Thoracic aorta (tissue), 2 donors: ENCODE results near the gene FGFR2. TPM values are rescaled to one million over a fixed set of nuclear protein-coding genes. Genes with fewer than 3 reads are reported as not detected.

Experiments used
- ATAC-seq: fragments of 150-250 bp; one replicate; pipeline ENCODE4 v1.8.0; 2017; ENCODE audit warnings: low read depth; ENCODE audit not compliant: insufficient number of reproducible peaks, low FRiP score
- DNase-seq: peaks from one replicate; pipeline ENCODE4 v3.0.0-alpha.2; 2020; ENCODE audit warnings: low spot score
- H3K27ac ChIP-seq, 2 donors: fragments of 200-600 bp; sonication (generic); 1 replicate in 1 of 2; 2 replicates in 1 of 2; pipeline ENCODE4 v1.5.1; 2016; ENCODE audit warnings: mild to moderate bottlenecking in 2 of 2, moderate library complexity in 2 of 2
- H3K27me3 ChIP-seq: fragments of 200-600 bp; sonication (generic); replicated peaks from 2 replicates; pipeline ENCODE4 v1.6.0; 2016; ENCODE audit warnings: mild to moderate bottlenecking; ENCODE audit not compliant: insufficient read depth
- H3K36me3 ChIP-seq: fragments of 200-600 bp; sonication (generic); one replicate; pipeline ENCODE4 v1.5.1; 2016
- H3K4me1 ChIP-seq, 2 donors: fragments of 200-600 bp; sonication (generic); 1 replicate in 1 of 2; 2 replicates in 1 of 2; pipeline versions ENCODE4 v1.5.1 to v1.6.0; 2016; ENCODE audit warnings: low read depth in 2 of 2, mild to moderate bottlenecking in 1 of 2; ENCODE audit not compliant: control insufficient read depth in 1 of 2
- H3K4me3 ChIP-seq: fragments of 200-600 bp; sonication (generic); 2 replicates; pipeline ENCODE4 v1.5.1; 2016; ENCODE audit warnings: mild to moderate bottlenecking
- H3K9me3 ChIP-seq: fragments of 200-600 bp; sonication (generic); 2 replicates; pipeline ENCODE4 v1.5.1; 2016
- CTCF ChIP-seq: fragments of 200-600 bp; sonication (generic); IDR thresholded peaks from one replicate; pipeline ENCODE4 v1.5.1; 2019; ENCODE audit warnings: antibody characterized with exemption
- total RNA-seq, 2 donors: library from RNA; depleted of rRNA; stranded (reverse); fragments of >200 nt; gene quantifications; one replicate each; pipeline versions ENCODE4 v1.1.0 to v1.2.3, GENCODE V29; 2016

Gene FGFR2
- total RNA-seq, 2 donors from 2014 or later = 7.2 to 16.2 TPM

GRCh38 chr10:121532292-121532864 is 65.9 kb downstream of the FGFR2 start:
- no peak for DNase-seq
- H3K27me3 ChIP-seq = no peaks in the 10 kb centered on the region
- no peak for TF ChIP-seq CTCF
- H3K4me3 ChIP-seq = no peak overlapping the region
- no peaks in the 10 kb centered on the region for H3K4me1 ChIP-seq
- no peaks in the 10 kb centered on the region for H3K9me3 ChIP-seq
- ATAC-seq = no peak
- H3K27ac ChIP-seq = no peak overlapping the region
- H3K36me3 ChIP-seq = no peaks in the 10 kb centered on the region

- Histone ChIP-seq H3K4me3 (no peak overlapping the region), H3K36me3 (no peaks in the 10 kb centered on the region), H3K27me3 (no peaks in the 10 kb centered on the region), H3K4me1 (no peaks in the 10 kb centered on the region), H3K9me3 (no peaks in the 10 kb centered on the region), H3K27ac (no peak overlapping the region)
- ATAC-seq (no peak), DNase-seq (no peak)
- TF ChIP-seq CTCF = no peak
Measured at GRCh38 chr10:121531830-121532178, 66.4 kb downstream of the FGFR2 start.

GRCh38 chr10:121531076-121531829 is 67.0 kb downstream of the FGFR2 start:
- DNase-seq (no peak), ATAC-seq (no peak)
- Histone ChIP-seq H3K27me3 (no peaks in the 10 kb centered on the region), H3K4me1 (no peaks in the 10 kb centered on the region), H3K27ac (no peak overlapping the region), H3K36me3 (no peaks in the 10 kb centered on the region), H3K4me3 (no peak overlapping the region), H3K9me3 (no peaks in the 10 kb centered on the region)
- no peak for TF ChIP-seq CTCF

GRCh38 chr10:121530481-121531075 is 67.7 kb downstream of the FGFR2 start:
- Histone ChIP-seq H3K27me3 (no peaks in the 10 kb centered on the region), H3K4me3 (no peak overlapping the region), H3K4me1 (no peaks in the 10 kb centered on the region), H3K9me3 (no peaks in the 10 kb centered on the region), H3K36me3 (no peaks in the 10 kb centered on the region), H3K27ac (no peak overlapping the region)
- no peak for DNase-seq
- TF ChIP-seq CTCF = no peak
- no peak for ATAC-seq

GRCh38 chr10:121527690-121528089 is 70.6 kb downstream of the FGFR2 start:
- H3K4me3 ChIP-seq = no peak overlapping the region
- no peaks in the 10 kb centered on the region for H3K27me3 ChIP-seq
- ATAC-seq (no peak), DNase-seq (no peak)
- no peak for TF ChIP-seq CTCF
- peaks cover 0 to 14% of the 10 kb centered on the region in 2 donors for H3K4me1 ChIP-seq
- no peak overlapping the region for H3K27ac ChIP-seq
- no peaks in the 10 kb centered on the region for H3K9me3 ChIP-seq
- no peaks in the 10 kb centered on the region for H3K36me3 ChIP-seq
